HEK293 (cell line): Measurements from ENCODE around the gene CYTIP.

Experiments used
- CTCF ChIP-seq: fragments of 450-650 bp; formaldehyde crosslinking; IDR thresholded peaks from 2 replicates; pipeline ENCODE4 v1.5.1; 2016; ENCODE audit warnings: missing biosample characterization, missing genetic modification characterization
- ZNF548 ChIP-seq: fragments of 450-650 bp; formaldehyde crosslinking; IDR thresholded peaks from 2 replicates; pipeline ENCODE4 v1.5.1; 2016; ENCODE audit warnings: missing biosample characterization, missing genetic modification characterization
- ZNF660 ChIP-seq: fragments of 450-650 bp; IDR thresholded peaks from 2 replicates; pipeline ENCODE4 v1.5.1; 2018; ENCODE audit warnings: missing biosample characterization, mild to moderate bottlenecking, missing genetic modification characterization

GRCh38 chr2:157413326-157414035, 30.4 kb downstream of the CYTIP start:
- TF ChIP-seq ZNF660 (tag by site-specific recombination) (no peak), CTCF (tag by site-specific recombination) (no peak), ZNF548 (tag by site-specific recombination) (no peak)
